ENCODE data around the gene FHIT.

The FHIT gene

DNA sequence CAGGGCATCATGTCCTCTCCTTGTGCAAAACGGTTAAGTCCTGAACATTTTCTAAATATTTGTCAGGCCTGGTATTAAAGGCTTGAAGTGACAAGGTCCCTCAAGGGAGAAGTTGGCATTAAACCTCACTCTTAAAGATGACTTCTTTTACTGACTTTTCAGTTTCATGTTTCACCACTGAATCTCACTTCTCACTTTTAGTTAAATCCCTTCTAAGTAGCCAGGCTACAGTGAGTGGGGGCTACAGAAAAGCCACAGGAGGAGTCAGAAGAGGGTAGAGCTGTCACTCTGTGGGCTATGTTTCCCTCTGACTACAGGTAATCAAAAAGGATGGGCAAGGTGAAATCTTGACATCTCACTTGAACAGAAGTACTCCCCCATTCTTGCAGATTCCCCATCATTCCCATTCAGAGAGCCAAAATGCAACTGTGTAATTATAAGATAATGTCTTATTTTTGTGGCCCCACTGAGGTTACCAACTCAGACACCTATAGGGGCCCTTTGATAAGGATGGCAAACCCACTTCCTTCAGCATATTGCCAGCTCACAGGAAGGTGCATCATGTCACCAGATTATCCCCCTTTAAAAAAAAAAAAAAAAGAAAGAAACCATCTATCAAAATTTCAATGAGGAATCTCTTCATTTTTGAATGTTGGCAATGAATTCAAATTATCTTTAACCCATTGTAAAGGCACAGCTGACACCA is 1411.3 kb downstream of the FHIT start:
- H3K4me3 ChIP-seq (ENCODE audit: low read depth, low read length), result no peak overlapping the region
- TF ChIP-seq, protein P1, sequence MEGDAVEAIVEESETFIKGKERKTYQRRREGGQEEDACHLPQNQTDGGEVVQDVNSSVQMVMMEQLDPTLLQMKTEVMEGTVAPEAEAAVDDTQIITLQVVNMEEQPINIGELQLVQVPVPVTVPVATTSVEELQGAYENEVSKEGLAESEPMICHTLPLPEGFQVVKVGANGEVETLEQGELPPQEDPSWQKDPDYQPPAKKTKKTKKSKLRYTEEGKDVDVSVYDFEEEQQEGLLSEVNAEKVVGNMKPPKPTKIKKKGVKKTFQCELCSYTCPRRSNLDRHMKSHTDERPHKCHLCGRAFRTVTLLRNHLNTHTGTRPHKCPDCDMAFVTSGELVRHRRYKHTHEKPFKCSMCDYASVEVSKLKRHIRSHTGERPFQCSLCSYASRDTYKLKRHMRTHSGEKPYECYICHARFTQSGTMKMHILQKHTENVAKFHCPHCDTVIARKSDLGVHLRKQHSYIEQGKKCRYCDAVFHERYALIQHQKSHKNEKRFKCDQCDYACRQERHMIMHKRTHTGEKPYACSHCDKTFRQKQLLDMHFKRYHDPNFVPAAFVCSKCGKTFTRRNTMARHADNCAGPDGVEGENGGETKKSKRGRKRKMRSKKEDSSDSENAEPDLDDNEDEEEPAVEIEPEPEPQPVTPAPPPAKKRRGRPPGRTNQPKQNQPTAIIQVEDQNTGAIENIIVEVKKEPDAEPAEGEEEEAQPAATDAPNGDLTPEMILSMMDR (IDR thresholded peaks at IDR 0.05; ENCODE audit: low read depth, low read length), result no peak

DNA sequence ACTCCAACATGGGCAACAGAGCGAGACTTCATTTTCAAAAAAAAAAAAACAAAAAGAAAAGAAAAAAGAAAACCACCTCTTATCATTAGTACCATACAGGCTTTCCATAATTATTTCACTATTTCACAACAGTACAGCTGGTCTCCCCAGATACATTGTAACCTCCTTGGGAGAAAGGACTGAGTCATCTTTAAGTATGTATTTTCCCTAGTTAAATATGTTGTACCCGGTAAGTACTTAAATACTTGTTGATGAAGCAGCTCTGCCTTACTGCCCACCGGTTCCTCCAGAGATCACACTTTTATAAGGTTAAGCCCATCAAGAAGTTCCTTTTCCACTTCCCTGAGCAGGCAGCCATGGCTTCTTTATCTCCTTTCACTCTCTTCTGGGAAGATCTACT is 1412.0 kb downstream of the FHIT start:
- TF ChIP-seq, protein P1 (IDR thresholded peaks at IDR 0.05; ENCODE audit: low read depth, low read length), result no peak
- H3K4me3 ChIP-seq (ENCODE audit: low read depth, low read length), result no peak overlapping the region

DNA sequence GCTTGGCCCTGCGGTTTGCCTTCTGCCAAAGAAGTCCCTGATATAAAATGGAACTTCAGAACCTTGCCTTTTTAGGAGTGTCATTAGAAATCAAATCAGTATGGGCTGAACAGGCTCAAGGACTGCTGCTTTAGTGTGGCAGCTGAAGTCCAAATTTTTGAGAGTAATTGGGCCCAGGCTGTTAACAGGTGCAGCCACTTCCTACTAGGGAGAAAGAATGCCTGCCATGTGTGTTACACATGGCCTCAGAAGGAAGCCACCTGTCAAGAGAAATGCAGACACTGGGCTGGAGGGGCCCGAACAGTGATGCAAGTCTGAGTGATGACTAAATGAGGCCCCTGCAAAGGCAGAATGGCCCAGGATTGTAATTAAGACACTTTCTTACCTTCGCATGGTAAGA is 1414.7 kb downstream of the FHIT start:
- TF ChIP-seq, protein P1 (IDR thresholded peaks at IDR 0.05; ENCODE audit: low read depth, low read length), result no peak
- no peak overlapping the region for H3K4me3 ChIP-seq (ENCODE audit: low read depth, low read length)

DNA sequence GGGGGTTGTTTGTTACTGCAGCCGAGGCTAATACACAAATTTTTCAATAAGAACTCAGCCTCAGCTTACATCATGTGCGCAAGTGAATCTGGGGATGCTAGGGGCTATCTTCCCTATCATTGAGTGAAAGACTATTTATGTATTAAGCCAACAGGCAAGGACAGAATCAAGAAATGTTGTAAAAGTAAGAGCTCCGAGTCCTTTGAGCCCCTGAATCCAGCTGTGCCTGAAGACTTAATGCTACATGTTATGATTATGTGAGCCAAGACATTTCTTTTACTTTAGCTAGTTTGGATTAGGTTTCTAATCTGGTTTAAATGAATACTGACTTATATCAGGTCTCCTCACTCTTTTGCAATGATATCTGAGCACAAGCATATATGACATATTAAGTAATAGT is 1418.5 kb downstream of the FHIT start:
- no peak overlapping the region for H3K4me3 ChIP-seq (ENCODE audit: low read depth, low read length)
- TF ChIP-seq, protein P1 (IDR thresholded peaks at IDR 0.05; ENCODE audit: low read depth, low read length), result no peak

DNA sequence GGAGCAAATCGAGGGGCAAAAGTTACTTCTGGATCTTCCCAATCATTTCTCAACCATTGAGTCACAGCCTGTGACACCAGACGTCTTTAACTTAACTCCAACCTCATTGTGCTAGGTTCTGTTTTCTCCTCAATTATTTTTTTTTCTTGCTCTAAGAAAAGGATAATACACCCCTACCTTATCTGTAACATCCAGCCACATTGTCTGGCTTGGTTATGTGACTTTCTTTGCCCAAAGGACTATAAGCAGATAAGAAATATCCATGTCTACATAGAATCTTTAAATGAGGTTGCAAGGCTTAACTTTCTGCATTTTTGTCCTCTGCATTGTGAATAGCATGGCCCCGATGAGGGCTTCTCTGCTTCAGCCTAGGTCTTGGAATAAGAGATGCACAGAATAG is 1419.0 kb downstream of the FHIT start:
- no peak overlapping the region for H3K4me3 ChIP-seq (ENCODE audit: low read depth, low read length)
- TF ChIP-seq, protein P1 (IDR thresholded peaks at IDR 0.05; ENCODE audit: low read depth, low read length), result no peak

DNA sequence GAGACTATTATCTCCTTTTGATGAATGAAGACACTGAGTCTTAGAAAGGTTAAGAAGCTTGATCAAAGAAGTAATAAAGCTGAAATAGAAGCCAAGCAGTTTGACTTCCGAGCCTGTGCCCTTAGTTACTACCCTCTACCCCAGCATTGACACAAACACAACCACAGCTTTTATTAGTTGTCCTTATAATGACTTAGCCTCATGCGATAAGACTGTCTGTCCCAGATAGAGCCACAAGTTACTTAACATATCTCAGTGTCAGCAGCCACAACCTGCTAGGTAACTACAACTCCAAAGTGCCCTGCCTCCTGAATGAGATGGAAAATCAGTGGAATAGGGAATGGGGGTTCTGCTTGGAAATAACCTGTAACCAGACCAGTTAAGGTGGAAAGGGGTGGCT is 1419.9 kb downstream of the FHIT start:
- TF ChIP-seq, protein P1 (IDR thresholded peaks at IDR 0.05; ENCODE audit: low read depth, low read length), result no peak
- no peak overlapping the region for H3K4me3 ChIP-seq (ENCODE audit: low read depth, low read length)

DNA sequence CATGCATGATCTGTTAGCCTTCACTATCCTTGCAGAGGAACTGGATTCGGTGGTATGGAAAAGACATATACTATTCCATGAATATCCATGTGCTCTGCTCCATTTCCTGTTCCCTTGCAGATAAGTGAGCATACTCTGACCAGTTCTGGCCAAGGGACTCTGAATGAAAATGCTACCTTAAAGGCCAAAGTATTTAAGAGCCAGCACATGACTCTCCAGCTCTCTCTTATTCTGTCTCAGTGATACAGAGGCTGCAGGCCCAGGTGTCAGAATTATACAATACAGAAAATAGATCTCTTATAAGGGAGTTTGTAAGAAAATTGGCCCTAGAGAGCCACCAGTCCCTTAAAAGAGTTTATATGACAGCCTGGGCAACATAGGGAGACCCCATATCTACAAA is 1421.7 kb downstream of the FHIT start:
- no peak overlapping the region for H3K4me3 ChIP-seq (ENCODE audit: low read depth, low read length)
- TF ChIP-seq, protein P1 (IDR thresholded peaks at IDR 0.05; ENCODE audit: low read depth, low read length), result no peak
